IMR-90 (cell line): ENCODE data around the gene FALEC. TPM values are rescaled to one million over a fixed set of nuclear protein-coding genes. Genes with fewer than 3 reads are reported as not detected.

Experiments
- ATAC-seq: fragments of 200-7000 bp; cut with Tn5 transposase; 2 replicates; pipeline ENCODE4 v1.9.1; 2020; ENCODE audit warnings: low read depth, mild to moderate bottlenecking, moderate library complexity
- BruUV-seq: library from RNA; stranded (reverse); fragments of 400-500 nt; replicated peaks from 2 replicates; lab custom pipeline; 2021; lab: Mats Ljungman, UMichigan
- CTCF ChIA-PET: fragments of 300-600 bp; formaldehyde crosslinking; extraction: SDS; loops from one replicate; lab custom pipeline; 2021; ENCODE audit warnings: antibody characterized with exemption; lab: Yijun Ruan, JAX
- POLR2A ChIA-PET: fragments of 300-600 bp; sonication (Branson Sonifier 250); formaldehyde crosslinking; loops from one replicate; lab custom pipeline; 2022; ENCODE audit warnings: antibody characterized with exemption; ENCODE audit not compliant: unreplicated experiment; lab: Charles Lee
- DNase-seq: peaks from one replicate; pipeline ENCODE4 v3.0.0; 2013
- H2AFZ ChIP-seq: replicated peaks from 2 replicates; pipeline ENCODE3; 2013; ENCODE audit warnings: low read length, mild to moderate bottlenecking; ENCODE audit not compliant: poor library complexity
- H2AK5ac ChIP-seq: 2 replicates; pipeline ENCODE4 v1.6.1; 2013; ENCODE audit warnings: low read depth, low read length, inconsistent platforms
- H2AK9ac ChIP-seq: replicated peaks from 2 replicates; pipeline ENCODE3; 2013; ENCODE audit warnings: mild to moderate bottlenecking, low read depth, low read length, moderate library complexity; ENCODE audit not compliant: poor library complexity
- H2BK120ac ChIP-seq: 2 replicates; pipeline ENCODE4 v1.6.1; 2013; ENCODE audit warnings: low read depth, low read length, inconsistent platforms
- H2BK15ac ChIP-seq: 3 replicates; pipeline ENCODE4 v1.6.1; 2013; ENCODE audit warnings: low read depth, low read length, inconsistent platforms
- H2BK20ac ChIP-seq: 2 replicates; pipeline ENCODE4 v1.6.1; 2013; ENCODE audit warnings: low read depth, mild to moderate bottlenecking, inconsistent platforms, low read length, moderate library complexity
- H2BK5ac ChIP-seq: 2 replicates; pipeline ENCODE4 v1.6.1; 2013; ENCODE audit warnings: mild to moderate bottlenecking, low read depth, low read length, inconsistent platforms; ENCODE audit not compliant: poor library complexity, severe bottlenecking
- H3K14ac ChIP-seq: replicated peaks from 2 replicates; pipeline ENCODE4 v1.6.1; 2013; ENCODE audit warnings: low read depth, low read length, inconsistent platforms
- H3K18ac ChIP-seq: 2 replicates; pipeline ENCODE4 v1.6.1; 2013; ENCODE audit warnings: low read depth, low read length, control low read depth
- H3K23ac ChIP-seq: 2 replicates; pipeline ENCODE4 v1.6.1; 2013; ENCODE audit warnings: low read depth, low read length, inconsistent platforms
- H3K27ac ChIP-seq: 2 replicates; pipeline ENCODE4 v1.5.1; 2013; ENCODE audit warnings: mild to moderate bottlenecking, control low read depth, low read length; ENCODE audit not compliant: insufficient read depth
- H3K27me3 ChIP-seq: 2 replicates; pipeline ENCODE4 v1.6.1; 2013; ENCODE audit warnings: low read length; ENCODE audit not compliant: control insufficient read depth, insufficient read depth
- H3K36me3 ChIP-seq: 2 replicates; pipeline ENCODE4 v1.6.1; 2013; ENCODE audit warnings: low read length, mixed read lengths; ENCODE audit not compliant: control insufficient read depth, insufficient read depth
- H3K4ac ChIP-seq: 2 replicates; pipeline ENCODE4 v1.6.1; 2013; ENCODE audit warnings: low read depth, low read length, inconsistent platforms
- H3K4me1 ChIP-seq: 2 replicates; pipeline ENCODE4 v1.6.1; 2013; ENCODE audit warnings: low read length, mixed read lengths; ENCODE audit not compliant: control insufficient read depth, insufficient read depth
- H3K4me2 ChIP-seq: 2 replicates; pipeline ENCODE4 v1.6.1; 2013; ENCODE audit warnings: low read depth, mild to moderate bottlenecking, control low read depth, low read length, moderate library complexity
- H3K4me3 ChIP-seq: 2 replicates; pipeline ENCODE4 v1.5.1; 2013; ENCODE audit warnings: low read depth, mild to moderate bottlenecking, control low read depth, low read length, moderate library complexity; ENCODE audit not compliant: insufficient read depth
- H3K56ac ChIP-seq: 2 replicates; pipeline ENCODE4 v1.6.1; 2013; ENCODE audit warnings: low read length, inconsistent platforms; ENCODE audit not compliant: insufficient read depth; ENCODE audit errors: extremely low read depth
- H3K79me1 ChIP-seq, 2 experiments: 2 replicates each; pipeline ENCODE4 v1.6.1; 2013; ENCODE audit warnings: low read length in 2 of 2, inconsistent platforms in 1 of 2, low read depth in 1 of 2
- H3K9ac ChIP-seq: 2 replicates; pipeline ENCODE4 v1.6.1; 2013; ENCODE audit warnings: low read depth, low read length, control low read depth
- H3K9me1 ChIP-seq: 2 replicates; pipeline ENCODE4 v1.6.1; 2013; ENCODE audit warnings: low read length, inconsistent platforms; ENCODE audit not compliant: insufficient read depth
- H3K9me3 ChIP-seq: 2 replicates; pipeline ENCODE4 v1.6.1; 2013; ENCODE audit warnings: low read length; ENCODE audit not compliant: control insufficient read depth, insufficient read depth
- H4K20me1 ChIP-seq: 2 replicates; pipeline ENCODE4 v1.6.1; 2013; ENCODE audit warnings: low read length, inconsistent platforms; ENCODE audit not compliant: insufficient read depth
- H4K5ac ChIP-seq: 2 replicates; pipeline ENCODE4 v1.6.1; 2013; ENCODE audit warnings: mild to moderate bottlenecking, low read depth, low read length, control low read depth
- H4K8ac ChIP-seq, 2 experiments: 2 replicates each; pipeline ENCODE4 v1.6.1; 2013; ENCODE audit warnings: low read depth in 2 of 2, low read length in 2 of 2, control low read depth in 1 of 2, inconsistent platforms in 1 of 2
- H4K91ac ChIP-seq: 2 replicates; pipeline ENCODE4 v1.6.1; 2013; ENCODE audit warnings: low read depth, low read length, inconsistent platforms; ENCODE audit not compliant: insufficient read depth
- CEBPB ChIP-seq: IDR thresholded peaks from 2 replicates; pipeline ENCODE4 v1.6.1; 2012; ENCODE audit warnings: low read depth, low read length, improper control_type of control experiment
- MAZ ChIP-seq: IDR thresholded peaks from 2 replicates; pipeline ENCODE4 v1.6.1; 2012; ENCODE audit warnings: low read depth, mild to moderate bottlenecking, low read length, improper control_type of control experiment, moderate library complexity, borderline replicate concordance
- USF2 ChIP-seq: fragments of 150-350 bp; IDR thresholded peaks from 2 replicates; pipeline ENCODE4 v1.6.1; 2017; ENCODE audit warnings: mild to moderate bottlenecking, antibody characterized with exemption, low read length, low read depth
- WGBS, 2 experiments: methylation state at CpG; one replicate each; pipeline versions ENCODE4 v1.1.5 to v1.1.7; 2013; ENCODE audit warnings: missing lambda C conversion rate in 2 of 2; ENCODE audit not compliant: insufficient read length in 1 of 2; ENCODE audit errors: extremely low coverage in 2 of 2; 5-methylcytosine and 5-hydroxymethylcytosine counted together
- dilution Hi-C: fragments of 300-500 bp; cut with HindIII; formaldehyde crosslinking; loops from one replicate; pipeline ENCODE4 v1.14.3; 2018; ENCODE audit warnings: low sequenced_read_pairs; ENCODE audit not compliant: unreplicated experiment
- in situ Hi-C: fragments of 300-500 bp; cut with MboI; formaldehyde crosslinking; loops from 3 replicates; pipeline ENCODE4 v1.14.3; 2019; ENCODE audit warnings: low sequenced_read_pairs, inconsistent platforms, mixed read lengths
- intact Hi-C: fragments of 100-400 bp; cut with micrococcal nuclease; formaldehyde crosslinking; loops from 2 replicates; pipeline ENCODE4 v1.10.0; 2022
- polyA plus RNA-seq, 3 experiments: library from polyadenylated mRNA; depleted of rRNA; stranded (reverse); fragments of >200 nt; gene quantifications; 2 replicates each; pipeline ENCODE4 v1.2.3, GENCODE V29; 2012; ENCODE audit warnings: low replicate concordance in 1 of 3
- total RNA-seq: library from RNA; depleted of rRNA; stranded (reverse); fragments of >200 nt; gene quantifications from 2 replicates; pipeline ENCODE4 v1.2.3, GENCODE V29; 2012

Gene FALEC
- total and polyA plus RNA-seq, 2 of the 4 experiments (the other 2 are of a cell fraction) = not detected

- H3K56ac ChIP-seq = no peak overlapping the region
- intact Hi-C loops (no loop called here), dilution Hi-C loops (no loop called here), in situ Hi-C loops (loop anchor here (10.0 kb wide), 1 partner anchor 291 kb away; the partner anchor contains the start of gene APH1A)
- no peak overlapping the region for H3K4ac ChIP-seq
- H3K27ac ChIP-seq = no peak overlapping the region
- BruUV-seq = no TSS peak
- H3K79me1 ChIP-seq = peaks cover 7 to 60% of the 10 kb centered on the region in 2 experiments
- H3K23ac ChIP-seq = no peak overlapping the region
- ChIA-PET CTCF (interaction anchor here (0.7 kb wide), 1 partner anchor 476 kb away, joined by 3 read pairs; no protein-coding TSS in a partner anchor), POLR2A (no interaction called here)
- H2AK9ac ChIP-seq = no peak overlapping the region
- H2BK5ac ChIP-seq = no peak overlapping the region
- no peak overlapping the region for H3K18ac ChIP-seq
- no peaks in the 10 kb centered on the region for H3K9me3 ChIP-seq
- H2BK15ac ChIP-seq = no peak overlapping the region
- H4K5ac ChIP-seq = no peak overlapping the region
- no peak overlapping the region for H3K4me3 ChIP-seq
- H3K36me3 ChIP-seq = peaks cover 5% of the 10 kb centered on the region
- no peak overlapping the region for H2BK120ac ChIP-seq
- no peak for ATAC-seq
- H3K4me1 ChIP-seq = peaks cover 20% of the 10 kb centered on the region
- H2AFZ ChIP-seq = no peak overlapping the region
- H4K20me1 ChIP-seq = peaks cover 10% of the 10 kb centered on the region
- no peak overlapping the region for H4K91ac ChIP-seq
- no peak overlapping the region for H2AK5ac ChIP-seq
- DNase-seq = no peak
- WGBS, 2 experiments = 81% methylated on average over 15 of the region's 19 CpGs; no CpG with 5 or more reads in 1 of the 2 experiments
- no peak overlapping the region for H3K14ac ChIP-seq
- no peak overlapping the region for H4K8ac ChIP-seq
- H3K27me3 ChIP-seq = no peaks in the 10 kb centered on the region
- peaks cover 11% of the 10 kb centered on the region for H3K9me1 ChIP-seq
- H3K4me2 ChIP-seq = no peak overlapping the region
- H2BK20ac ChIP-seq = no peak overlapping the region
- no peak overlapping the region for H3K9ac ChIP-seq
- no peak for TF ChIP-seq USF2
- TF ChIP-seq CEBPB = no peak
- TF ChIP-seq MAZ = no peak
Measured at GRCh38 chr1:150555198-150555970, 39.8 kb downstream of the FALEC start.
